Cardiac fibroblast (primary cell): Measurements from ENCODE around the gene WDHD1.
"Not testable (repeated sequence)": the region's sequence is repeated elsewhere in the genome, so short reads cannot be mapped to it uniquely, and the experiment has no call there.

Source experiments
- DNase-seq, 2 donors: peaks; one replicate each; pipeline versions ENCODE4 v3.0.0 to v3.0.0-alpha.2; 2010; ENCODE audit warnings: low read depth in 2 of 2
- H3K4me3 ChIP-seq, 2 donors: replicated peaks in 1 of 2; 1 replicate in 1 of 2; 2 replicates in 1 of 2; pipeline ENCODE4 v1.5.1; 2011; ENCODE audit warnings: low read depth in 2 of 2, low read length in 2 of 2, mild to moderate bottlenecking in 2 of 2, moderate library complexity in 1 of 2
- CTCF ChIP-seq: IDR thresholded peaks from one replicate; pipeline ENCODE4 v1.5.1; 2011; ENCODE audit warnings: low read depth, mild to moderate bottlenecking, low read length, inconsistent platforms

Gene WDHD1

GRCh38 chr14:55066223-55066622 is 39.3 kb upstream of the WDHD1 start:
- H3K4me3 ChIP-seq = no peak overlapping the region
- DNase-seq = no peak
- TF ChIP-seq CTCF = no peak

GRCh38 chr14:55065411-55065810 is 38.5 kb upstream of the WDHD1 start:
- H3K4me3 ChIP-seq = no peak overlapping the region
- TF ChIP-seq CTCF = no peak
- no peak for DNase-seq

GRCh38 chr14:55064896-55065295 is 38.0 kb upstream of the WDHD1 start:
- not testable (repeated sequence) for H3K4me3 ChIP-seq, DNase-seq

- TF ChIP-seq CTCF = no peak
- DNase-seq = no peak
- H3K4me3 ChIP-seq = no peak overlapping the region
Observed at GRCh38 chr14:55062517-55063351, 35.8 kb upstream of the WDHD1 start.

- no peak overlapping the region for H3K4me3 ChIP-seq
- TF ChIP-seq CTCF = no peak
- DNase-seq = no peak
Observed at GRCh38 chr14:55059333-55059732, 32.4 kb upstream of the WDHD1 start.

- no peak overlapping the region for H3K4me3 ChIP-seq
- TF ChIP-seq CTCF = no peak
- DNase-seq = no peak
Observed at GRCh38 chr14:55057919-55058318, 31.0 kb upstream of the WDHD1 start.

- no peak overlapping the region for H3K4me3 ChIP-seq
- no peak for TF ChIP-seq CTCF
- no peak for DNase-seq
Observed at GRCh38 chr14:55054098-55054497, 27.2 kb upstream of the WDHD1 start.
